GM12878 (cell line): ENCODE measurements around the gene PROSER3. TPM values are rescaled to one million over a fixed set of nuclear protein-coding genes. Genes with fewer than 3 reads are reported as not detected.

Experiments used
- CEBPZ ChIP-seq: fragments of 150-350 bp; IDR thresholded peaks from 2 replicates; pipeline ENCODE4 v1.6.1; 2016; ENCODE audit warnings: low read depth, low read length
- CHD1 ChIP-seq: IDR thresholded peaks from 2 replicates; pipeline ENCODE4 v1.6.1; 2012; ENCODE audit warnings: low read depth, low read length, improper control_type of control experiment
- CHD4 ChIP-seq: fragments of 200-600 bp; sonication (generic); IDR thresholded peaks from 2 replicates; pipeline ENCODE4 v1.6.1; 2016; ENCODE audit warnings: mild to moderate bottlenecking
- CREB1 ChIP-seq: IDR thresholded peaks from 2 replicates; pipeline ENCODE4 v1.6.1; 2012; ENCODE audit warnings: low read depth, mild to moderate bottlenecking, inconsistent platforms
- E2F4 ChIP-seq: IDR thresholded peaks from 2 replicates; pipeline ENCODE4 v1.6.1; 2012; ENCODE audit warnings: low read depth, low read length, improper control_type of control experiment
- E4F1 ChIP-seq: fragments of 450-650 bp; IDR thresholded peaks from 2 replicates; pipeline ENCODE4 v1.6.1; 2018; ENCODE audit warnings: borderline replicate concordance, mild to moderate bottlenecking; ENCODE audit not compliant: partially characterized antibody
- HDGF ChIP-seq: fragments of 450-650 bp; IDR thresholded peaks from 2 replicates; pipeline ENCODE4 v1.6.1; 2016; ENCODE audit warnings: antibody characterized with exemption
- MEF2A ChIP-seq: IDR thresholded peaks from 2 replicates; pipeline ENCODE4 v1.6.1; 2011; ENCODE audit warnings: low read depth, mild to moderate bottlenecking, low read length, moderate library complexity; ENCODE audit not compliant: insufficient read depth
- NRF1 ChIP-seq: conservative IDR thresholded peaks from 2 replicates; pipeline ENCODE4 v1.6.1; 2011; ENCODE audit warnings: mild to moderate bottlenecking, low read depth, low read length, improper control_type of control experiment
- REST ChIP-seq: IDR thresholded peaks from 2 replicates; pipeline ENCODE4 v1.6.1; 2012; ENCODE audit warnings: mild to moderate bottlenecking, low read depth, low read length
- SMAD5 ChIP-seq: IDR thresholded peaks from 2 replicates; pipeline ENCODE4 v1.6.1; 2016; ENCODE audit warnings: antibody characterized with exemption, low read depth
- SREBF1 ChIP-seq: IDR thresholded peaks from 2 replicates; pipeline ENCODE4 v1.6.1; 2012; ENCODE audit warnings: mild to moderate bottlenecking, low read length
- YY1 ChIP-seq: IDR thresholded peaks from 2 replicates; pipeline ENCODE4 v1.6.1; 2011; ENCODE audit warnings: low read depth, mild to moderate bottlenecking, low read length
- polyA plus RNA-seq, 11 experiments: library from polyadenylated mRNA; depleted of rRNA in 4 of 11; unstranded in 6 of 11; stranded (reverse) in 5 of 11; fragments of >200 nt; fragmentation: Nextera tagmentation in 4 of 11; fragmentation: Illumina TruSeq in 1 of 11; extraction: Ambion mirVana in 4 of 11; extraction: Trizol in 1 of 11; gene quantifications; 1 replicate in 1 of 11; 2 replicates in 10 of 11; pipeline versions ENCODE4 v1.2.1 to v1.2.3, GENCODE V29; 2011 to 2016; ENCODE audit warnings: inconsistent platforms in 2 of 11, missing spikeins in 2 of 11, low read depth in 1 of 11
- total RNA-seq, 4 experiments: library from RNA; depleted of rRNA in 3 of 4; stranded (reverse); fragments of >200 nt in 3 of 4; fragmentation: Illumina TruSeq in 1 of 4; extraction: Trizol in 1 of 4; gene quantifications; 2 replicates each; pipeline versions ENCODE4 v1.2.1 to v1.2.3, GENCODE V29; 2013 to 2021

Gene PROSER3
- total and polyA plus RNA-seq, 10 of the 15 experiments (the other 5 are each of a cell fraction or from before 2014, with no cell fraction given), result 0.85 to 25.1 (median 9.6) TPM

- no peak for TF ChIP-seq REST
- TF ChIP-seq E4F1, result no peak
- TF ChIP-seq CHD1, result no peak
- no peak for TF ChIP-seq E2F4
- TF ChIP-seq CHD4, result no peak
- no peak for TF ChIP-seq YY1
- TF ChIP-seq MEF2A, result no peak
- no peak for TF ChIP-seq HDGF
- TF ChIP-seq CREB1, result no peak
- no peak for TF ChIP-seq CEBPZ
- no peak for TF ChIP-seq SREBF1
- TF ChIP-seq NRF1, result no peak
- TF ChIP-seq SMAD5, result no peak
Observed at GRCh38 chr19:35775046-35775297, 17.0 kb downstream of the PROSER3 start (continued).
